Endodermal cell (in vitro differentiated cells): ENCODE data around the gene TMTC1. TPM values are rescaled to one million over a fixed set of nuclear protein-coding genes. Genes with fewer than 3 reads are reported as not detected.

Experiments used
- DNase-seq: peaks from one replicate; pipeline ENCODE4 v3.0.0-alpha.2; 2017
- H3K27ac ChIP-seq: 2 replicates; pipeline ENCODE4 v1.5.1; 2013; ENCODE audit warnings: mild to moderate bottlenecking, low read depth, low read length, moderate library complexity
- H3K27me3 ChIP-seq: 2 replicates; pipeline ENCODE4 v1.6.1; 2013; ENCODE audit warnings: mild to moderate bottlenecking, low read length, moderate library complexity; ENCODE audit not compliant: insufficient read depth, control insufficient read depth, poor library complexity, severe bottlenecking
- H3K36me3 ChIP-seq: 2 replicates; pipeline ENCODE4 v1.7.0; 2013; ENCODE audit warnings: mild to moderate bottlenecking, low read length, moderate library complexity; ENCODE audit not compliant: control insufficient read depth, insufficient read depth
- H3K4me1 ChIP-seq: one replicate; pipeline ENCODE4 v1.7.0; 2013; ENCODE audit warnings: low read length; ENCODE audit not compliant: control insufficient read depth, insufficient read depth
- H3K4me3 ChIP-seq: 2 replicates; pipeline ENCODE4 v1.5.1; 2013; ENCODE audit warnings: mild to moderate bottlenecking, low read length, moderate library complexity
- H3K9ac ChIP-seq: 2 replicates; pipeline ENCODE4 v1.6.1; 2013; ENCODE audit warnings: mild to moderate bottlenecking, low read length, moderate library complexity; ENCODE audit not compliant: poor library complexity, severe bottlenecking; ENCODE audit errors: extremely low read depth
- H3K9me3 ChIP-seq: 2 replicates; pipeline ENCODE4 v1.6.1; 2013; ENCODE audit warnings: mild to moderate bottlenecking, low read length, moderate library complexity; ENCODE audit not compliant: control insufficient read depth
- H3K27ac Mint-ChIP-seq: 2 replicates; pipeline ENCODE4 v1.8.0; 2020; ENCODE audit warnings: mixed read lengths
- H3K27me3 Mint-ChIP-seq: 2 replicates; pipeline ENCODE4 v1.8.0; 2021; ENCODE audit warnings: mild to moderate bottlenecking, mixed read lengths; ENCODE audit not compliant: insufficient read depth
- H3K36me3 Mint-ChIP-seq: 2 replicates; pipeline ENCODE4 v1.8.0; 2020; ENCODE audit warnings: low read depth, mixed read lengths
- H3K4me1 Mint-ChIP-seq: 2 replicates; pipeline ENCODE4 v1.8.0; 2020; ENCODE audit warnings: mixed read lengths
- H3K4me3 Mint-ChIP-seq: 2 replicates; pipeline ENCODE4 v1.8.0; 2020; ENCODE audit warnings: mild to moderate bottlenecking, moderate library complexity, mixed read lengths
- H3K9me3 Mint-ChIP-seq: 2 replicates; pipeline ENCODE4 v1.8.0; 2020; ENCODE audit warnings: mild to moderate bottlenecking, mixed read lengths
- CTCF ChIP-seq: fragments of 200-600 bp; sonication (generic); conservative IDR thresholded peaks from 2 replicates; pipeline ENCODE4 v1.5.0; 2021; ENCODE audit warnings: antibody characterized with exemption, mild to moderate bottlenecking
- WGBS, 2 experiments: methylation state at CpG; one replicate each; pipeline versions ENCODE4 v1.1.5 to v1.1.7; 2013; ENCODE audit warnings: missing lambda C conversion rate in 2 of 2, mixed read lengths in 1 of 2; ENCODE audit not compliant: insufficient coverage in 1 of 2, insufficient read length in 1 of 2; 5-methylcytosine and 5-hydroxymethylcytosine counted together
- total RNA-seq, 2 donors: library from RNA; stranded (reverse); fragmentation: NEBNext Ultra II Directional in 1 of 2; extraction: Animal tissue kit (Norgen Biotek cat#: 25700) in 1 of 2; gene quantifications; 2 replicates in 1 of 2; 3 replicates in 1 of 2; pipeline ENCODE4 v1.2.1, GENCODE V29; 2021

Gene TMTC1
- total RNA-seq, 2 donors from 2014 or later: 31.6 to 71.0 TPM

GRCh38 chr12:29492891-29493290 lies 290.9 kb downstream of the TMTC1 start:
- peaks cover 2% of the 10 kb centered on the region for H3K36me3 Mint-ChIP-seq
- no peaks in the 10 kb centered on the region for H3K27me3 Mint-ChIP-seq
- H3K4me1 Mint-ChIP-seq: no peaks in the 10 kb centered on the region
- H3K27ac Mint-ChIP-seq: no peak overlapping the region
- no peak for DNase-seq
- no peak for TF ChIP-seq CTCF
- no peaks in the 10 kb centered on the region for H3K9me3 Mint-ChIP-seq
- Histone ChIP-seq H3K9me3 (no peaks in the 10 kb centered on the region), H3K27me3 (no peaks in the 10 kb centered on the region), H3K9ac (no peak overlapping the region), H3K4me1 (no peaks in the 10 kb centered on the region), H3K27ac (no peak overlapping the region), H3K4me3 (no peak overlapping the region), H3K36me3 (no peaks in the 10 kb centered on the region)
- no peak overlapping the region for H3K4me3 Mint-ChIP-seq
- WGBS, 2 experiments: 95 to 100% methylated on average over 2 to 6 of the region's 6 CpGs

GRCh38 chr12:29486972-29487371 lies 296.8 kb downstream of the TMTC1 start:
- no peak overlapping the region for H3K4me3 ChIP-seq
- H3K27ac Mint-ChIP-seq: no peak overlapping the region
- no peak overlapping the region for H3K9ac ChIP-seq
- no peaks in the 10 kb centered on the region for H3K27me3 Mint-ChIP-seq
- H3K36me3 ChIP-seq: no peaks in the 10 kb centered on the region
- no peak for DNase-seq
- no peaks in the 10 kb centered on the region for H3K4me1 Mint-ChIP-seq
- H3K4me3 Mint-ChIP-seq: no peak overlapping the region
- WGBS, 2 experiments: 60 to 91% methylated on average over 1 to 2 of the region's 2 CpGs
- no peaks in the 10 kb centered on the region for H3K27me3 ChIP-seq
- TF ChIP-seq CTCF: no peak
- no peaks in the 10 kb centered on the region for H3K9me3 Mint-ChIP-seq
- H3K36me3 Mint-ChIP-seq: peaks cover 2% of the 10 kb centered on the region
- no peaks in the 10 kb centered on the region for H3K4me1 ChIP-seq
- H3K9me3 ChIP-seq: no peaks in the 10 kb centered on the region
- no peak overlapping the region for H3K27ac ChIP-seq

- Histone ChIP-seq H3K27ac (no peak overlapping the region), H3K4me1 (no peaks in the 10 kb centered on the region), H3K4me3 (no peak overlapping the region), H3K27me3 (no peaks in the 10 kb centered on the region), H3K9me3 (no peaks in the 10 kb centered on the region), H3K9ac (no peak overlapping the region), H3K36me3 (no peaks in the 10 kb centered on the region)
- Mint-ChIP-seq H3K27me3 (no peaks in the 10 kb centered on the region), H3K36me3 (no peaks in the 10 kb centered on the region), H3K27ac (no peak overlapping the region), H3K4me1 (no peaks in the 10 kb centered on the region), H3K9me3 (peaks cover under 1% of the 10 kb centered on the region), H3K4me3 (no peak overlapping the region)
- no peak for TF ChIP-seq CTCF
- no peak for DNase-seq
- WGBS, 2 experiments: 92 to 93% methylated on average over 4 of the region's 4 CpGs
Observed at GRCh38 chr12:29463198-29463597, 320.5 kb downstream of the TMTC1 start.
